Lower leg skin (tissue), 4 donors: ENCODE results near the gene NKAPL. TPM values are rescaled to one million over a fixed set of nuclear protein-coding genes. Genes with fewer than 3 reads are reported as not detected.
"Not testable (repeated sequence)": the region's sequence is repeated elsewhere in the genome, so short reads cannot be mapped to it uniquely, and the experiment has no call there.

Experiments used
- DNase-seq, 2 donors: peaks; one replicate each; pipeline ENCODE4 v3.0.0-alpha.2; 2019; ENCODE audit warnings: low spot score in 2 of 2
- H3K4me3 ChIP-seq: fragments of 200-600 bp; sonication (generic); 2 replicates; pipeline ENCODE4 v1.5.1; 2017; ENCODE audit warnings: mild to moderate bottlenecking, low read depth; ENCODE audit not compliant: poor library complexity, severe bottlenecking
- POLR2A ChIP-seq, 2 donors: fragments of 450-650 bp; IDR thresholded peaks; one replicate each; pipeline ENCODE4 v1.6.1; 2016 to 2017; ENCODE audit warnings: antibody characterized with exemption in 2 of 2, mild to moderate bottlenecking in 1 of 2, moderate library complexity in 1 of 2
- WGBS, 2 donors: methylation state at CpG; one replicate each; pipeline ENCODE4 v1.1.5; 2018; 5-methylcytosine and 5-hydroxymethylcytosine counted together
- intact Hi-C: fragments of 100-400 bp; cut with DNase I; formaldehyde crosslinking; loops from one replicate; pipeline ENCODE4 v1.15.0; 2023; ENCODE audit warnings: low total_unique reads
- total RNA-seq, 4 donors: library from RNA; depleted of rRNA; stranded (reverse); fragments of >200 nt; gene quantifications; one replicate each; pipeline ENCODE4 v1.1.0, GENCODE V29; 2016
- TF ChIP-seq, protein P1 (sequence below), 3 donors: fragments of 450-650 bp; IDR thresholded peaks; one replicate each; pipeline ENCODE4 v1.5.1; 2016; ENCODE audit warnings: antibody characterized with exemption in 3 of 3, mild to moderate bottlenecking in 3 of 3, moderate library complexity in 2 of 3

The NKAPL gene
- total RNA-seq, 4 donors from 2014 or later = 0.42 to 1.1 (median 0.75) TPM; not detected in 1

- intact Hi-C loops = no loop called here
- 81 to 90% methylated on average over 7 of the region's 7 CpGs for WGBS, 2 donors
- no peak for DNase-seq
- H3K4me3 ChIP-seq = no peak overlapping the region
- TF ChIP-seq, protein P1, sequence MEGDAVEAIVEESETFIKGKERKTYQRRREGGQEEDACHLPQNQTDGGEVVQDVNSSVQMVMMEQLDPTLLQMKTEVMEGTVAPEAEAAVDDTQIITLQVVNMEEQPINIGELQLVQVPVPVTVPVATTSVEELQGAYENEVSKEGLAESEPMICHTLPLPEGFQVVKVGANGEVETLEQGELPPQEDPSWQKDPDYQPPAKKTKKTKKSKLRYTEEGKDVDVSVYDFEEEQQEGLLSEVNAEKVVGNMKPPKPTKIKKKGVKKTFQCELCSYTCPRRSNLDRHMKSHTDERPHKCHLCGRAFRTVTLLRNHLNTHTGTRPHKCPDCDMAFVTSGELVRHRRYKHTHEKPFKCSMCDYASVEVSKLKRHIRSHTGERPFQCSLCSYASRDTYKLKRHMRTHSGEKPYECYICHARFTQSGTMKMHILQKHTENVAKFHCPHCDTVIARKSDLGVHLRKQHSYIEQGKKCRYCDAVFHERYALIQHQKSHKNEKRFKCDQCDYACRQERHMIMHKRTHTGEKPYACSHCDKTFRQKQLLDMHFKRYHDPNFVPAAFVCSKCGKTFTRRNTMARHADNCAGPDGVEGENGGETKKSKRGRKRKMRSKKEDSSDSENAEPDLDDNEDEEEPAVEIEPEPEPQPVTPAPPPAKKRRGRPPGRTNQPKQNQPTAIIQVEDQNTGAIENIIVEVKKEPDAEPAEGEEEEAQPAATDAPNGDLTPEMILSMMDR (IDR thresholded peaks at IDR 0.05) = no peak
- no peak for TF ChIP-seq POLR2A (IDR thresholded peaks at IDR 0.05)
Observed at GRCh38 chr6:28296520-28297060, 37.5 kb downstream of the NKAPL start.

GRCh38 chr6:28303570-28303969 lies 44.5 kb downstream of the NKAPL start:
- no peak for DNase-seq
- no peak for TF ChIP-seq POLR2A (IDR thresholded peaks at IDR 0.05)
- TF ChIP-seq, protein P1 (IDR thresholded peaks at IDR 0.05) = no peak
- WGBS, 2 donors = 87 to 89% methylated on average over 3 of the region's 3 CpGs
- H3K4me3 ChIP-seq = no peak overlapping the region
- intact Hi-C loops = no loop called here

GRCh38 chr6:28306363-28306762 lies 47.3 kb downstream of the NKAPL start:
- DNase-seq, intact Hi-C loops, H3K4me3 ChIP-seq: not testable (repeated sequence)

Other genes starting within 250 kb of the NKAPL start
- gene ZNF165, start 178.7 kb upstream of the NKAPL start, total RNA-seq = 1 to 10 TPM in 3 of 4 donors, under 1 TPM in 1; 0.72 to 3.1 (median 1.9) TPM
- 1 to 10 TPM; 3.9 to 6.1 (median 5.3) TPM for gene ZSCAN16, start 134.7 kb upstream of the NKAPL start, total RNA-seq
- gene ZKSCAN8, start 117.4 kb upstream of the NKAPL start, total RNA-seq = 10 to 100 TPM; 10.5 to 16.5 (median 11.3) TPM
- 1 to 10 TPM; 2.3 to 9.4 (median 4.3) TPM for gene ZSCAN9, start 34.0 kb upstream of the NKAPL start, total RNA-seq
- 1 to 10 TPM; 4.4 to 6.4 (median 5.9) TPM for gene ZKSCAN4, start 7.0 kb upstream of the NKAPL start, total RNA-seq
- 10 to 100 TPM in 2 of 4 donors, 1 to 10 TPM in 2; 8.3 to 20.7 (median 11.0) TPM for gene ZSCAN26, start 7.8 kb downstream of the NKAPL start, total RNA-seq
- 1 to 10 TPM in 2 of 4 donors, under 1 TPM in 2; 0.15 to 1.6 (median 1.1) TPM for gene PGBD1, start 22.3 kb downstream of the NKAPL start, total RNA-seq
- gene ZSCAN31, start 76.9 kb downstream of the NKAPL start, total RNA-seq = 10 to 100 TPM in 2 of 4 donors, 1 to 10 TPM in 2; 3.6 to 19.4 (median 7.0) TPM
- 1 to 10 TPM; 2.9 to 6.7 (median 4.3) TPM for gene ZKSCAN3, start 90.7 kb downstream of the NKAPL start, total RNA-seq
- gene ZSCAN12, start 140.4 kb downstream of the NKAPL start, total RNA-seq = 1 to 10 TPM; 2.7 to 5.5 (median 4.0) TPM
- 1 to 10 TPM in 1 of 4 donors, under 1 TPM in 2, not detected in 1; 0.25 to 1.2 (median 0.65) TPM for gene ZSCAN23, start 184.2 kb downstream of the NKAPL start, total RNA-seq